ENCODE data around the gene APBA1. TPM values are rescaled to one million over a fixed set of nuclear protein-coding genes. Genes with fewer than 3 reads are reported as not detected.

Gene APBA1
- total and polyA plus RNA-seq, 2 of the 8 experiments (the other 6 are each of a cell fraction or from before 2014, with no cell fraction given), result 0.36 to 0.60 TPM

DNA sequence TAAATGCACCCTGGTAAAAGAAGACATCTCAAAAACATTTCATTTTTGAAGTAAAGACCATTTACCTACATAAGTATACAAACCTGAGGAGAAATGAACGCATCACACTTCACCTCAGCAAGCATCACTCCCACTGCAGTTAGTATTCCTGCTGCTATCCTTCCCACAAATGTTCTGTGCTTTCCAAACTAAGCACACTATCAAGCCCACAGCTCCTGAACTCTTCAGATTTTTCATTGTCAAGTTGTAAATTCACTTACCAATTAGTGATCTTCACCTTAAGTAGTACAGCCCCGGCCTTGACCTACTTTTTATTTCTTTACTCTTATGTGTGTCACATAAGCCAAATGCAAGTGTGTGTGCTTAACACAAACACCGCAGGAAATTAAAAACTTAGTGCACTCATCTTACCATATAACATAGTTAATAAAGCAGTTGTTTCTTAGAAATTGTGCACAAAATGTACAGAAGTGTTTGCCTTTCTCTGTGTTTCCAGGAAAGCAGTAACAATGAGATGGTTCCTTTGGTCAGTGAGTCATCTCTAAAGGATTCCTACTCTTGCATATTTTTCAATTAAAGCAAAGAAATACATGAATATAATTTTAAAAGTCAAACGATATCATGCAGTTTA lies 169.4 kb downstream of the APBA1 start (continued):
- no peak for TF ChIP-seq HDAC2 (IDR thresholded peaks at IDR 0.05; ENCODE audit: borderline replicate concordance in 1 of 2, low read depth in 2 of 2, low read length in 2 of 2)
- no peak for TF ChIP-seq KDM1A (IDR thresholded peaks at IDR 0.05; ENCODE audit: borderline replicate concordance, low read length)

All from H1 (cell line).